GM19099 (cell line): ENCODE data around the gene PAK2.

Experiments used
- POLR2A ChIP-seq: IDR thresholded peaks from 3 replicates; pipeline ENCODE4 v1.6.1; 2011; ENCODE audit warnings: low read depth; ENCODE audit not compliant: insufficient read length; ENCODE audit errors: extremely low read depth

PAK2 gene

DNA sequence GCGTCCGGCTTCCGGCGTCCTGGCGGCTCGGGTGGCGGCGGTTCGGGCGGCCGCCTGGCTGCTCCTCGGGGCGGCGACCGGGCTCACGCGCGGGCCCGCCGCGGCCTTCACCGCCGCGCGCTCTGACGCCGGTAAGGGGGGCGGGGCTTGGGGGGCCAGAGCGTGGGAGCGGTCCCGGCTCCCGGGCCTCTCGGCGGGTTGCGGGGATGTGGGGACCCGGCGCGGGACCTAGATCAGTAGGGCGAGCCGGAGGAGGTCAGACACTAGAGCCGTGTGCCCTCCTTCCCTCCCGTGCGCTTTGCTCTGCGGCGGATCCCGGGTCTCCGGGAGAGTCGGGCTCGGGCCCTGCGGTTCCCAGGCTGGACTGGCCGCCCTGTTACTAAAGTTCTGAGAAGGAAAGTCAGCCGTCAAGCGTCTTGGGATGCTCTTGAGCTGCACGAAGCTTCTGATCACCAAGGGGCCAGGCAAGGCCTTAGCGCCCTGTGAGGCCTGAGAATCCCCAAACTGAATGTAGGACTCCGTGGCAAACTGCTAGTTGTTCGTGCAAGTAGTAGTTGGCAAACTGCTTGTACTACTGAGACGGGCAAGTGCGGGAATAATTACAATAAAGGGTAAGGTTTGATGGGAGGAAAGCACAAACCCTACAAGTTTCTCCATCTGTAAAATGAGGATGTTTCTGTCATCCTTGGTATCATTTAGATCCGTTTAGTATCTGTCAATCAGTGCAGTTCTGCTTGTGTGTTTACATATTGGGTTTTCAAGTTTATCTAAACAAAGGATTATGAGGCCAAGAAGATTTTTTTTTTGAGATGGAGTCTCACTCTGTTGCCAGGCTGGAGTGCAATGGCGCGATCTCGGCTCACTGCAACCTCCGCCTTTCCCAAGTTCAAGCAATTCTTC, 26.9 kb upstream of the PAK2 start:
- no peak for TF ChIP-seq POLR2A

DNA sequence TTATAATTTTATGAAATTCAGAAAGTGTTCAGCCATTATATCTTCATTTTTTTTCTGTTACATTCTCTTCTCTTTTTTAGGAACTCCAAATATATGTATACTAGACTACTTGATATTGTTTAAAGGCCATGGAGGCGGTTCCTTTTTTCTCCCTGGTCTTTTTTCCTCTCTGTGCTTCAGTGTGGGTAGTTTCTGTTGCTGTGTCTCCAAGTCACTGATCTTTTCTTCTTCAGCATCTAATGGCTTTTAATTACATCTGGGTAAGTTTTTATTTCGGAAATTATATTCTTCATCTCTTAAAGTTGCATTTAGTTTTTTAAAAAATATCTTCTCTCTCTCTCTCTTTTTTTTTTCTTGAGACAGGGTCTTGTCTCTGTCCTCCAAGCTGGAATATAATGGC, 18.6 kb upstream of the PAK2 start:
- TF ChIP-seq POLR2A = no peak

DNA sequence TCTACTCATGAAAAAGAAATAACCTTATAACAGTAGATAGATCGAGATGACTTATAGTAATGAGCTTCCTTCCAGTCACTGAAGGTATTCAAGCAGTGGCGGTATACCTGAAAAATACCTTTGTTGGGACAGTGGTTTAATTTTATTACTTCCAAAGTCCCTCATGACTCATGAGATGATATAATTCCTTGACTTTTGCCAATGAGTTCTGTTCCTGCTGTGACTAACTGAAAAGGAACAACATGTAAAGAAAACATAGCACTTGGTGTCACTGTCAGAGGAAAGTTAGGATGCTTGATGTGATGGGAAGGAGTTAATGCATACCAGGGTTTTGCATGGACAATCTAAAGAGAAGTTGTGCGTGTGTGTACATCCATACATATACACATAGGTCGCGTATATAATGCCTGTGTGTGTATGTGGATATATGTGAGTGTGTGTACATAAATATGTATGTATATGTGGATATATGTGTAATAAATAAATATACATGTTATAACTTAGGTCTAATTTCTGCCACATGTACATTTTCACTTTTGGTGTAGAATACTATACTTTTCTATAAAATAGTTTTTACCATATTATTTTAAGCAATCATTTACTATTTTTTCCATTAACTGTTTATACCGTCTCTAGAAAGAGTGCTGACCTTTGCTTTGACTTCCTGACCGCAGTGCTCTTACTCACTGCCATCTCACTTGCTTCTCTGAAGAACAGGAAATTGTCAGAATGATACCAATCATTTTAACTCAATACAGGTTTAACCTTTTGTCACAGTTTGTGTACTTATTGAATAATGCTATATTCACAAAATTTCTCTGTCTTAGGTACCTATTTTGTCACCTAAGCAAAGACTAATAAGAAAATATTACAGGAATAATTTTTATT, 12.6 kb upstream of the PAK2 start:
- no peak for TF ChIP-seq POLR2A

DNA sequence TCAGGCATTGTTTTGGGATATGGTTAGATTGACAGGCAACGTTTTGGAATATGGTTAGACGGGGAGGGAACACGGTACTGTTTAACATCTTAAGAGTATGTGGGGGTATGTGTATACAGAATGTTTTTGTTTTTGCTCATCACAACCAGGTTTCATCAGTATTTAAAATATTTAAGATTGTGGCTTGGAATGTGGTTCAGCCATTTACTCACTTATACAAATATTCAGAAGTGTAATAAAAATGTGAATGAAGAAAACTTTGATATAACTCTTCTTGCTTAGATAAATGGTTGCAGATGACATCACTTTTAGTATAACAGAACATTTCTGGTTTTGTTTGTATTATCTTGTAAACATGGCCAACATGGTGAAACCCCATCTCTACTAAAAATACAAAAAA, 3.9 kb upstream of the PAK2 start:
- TF ChIP-seq POLR2A = no peak

DNA sequence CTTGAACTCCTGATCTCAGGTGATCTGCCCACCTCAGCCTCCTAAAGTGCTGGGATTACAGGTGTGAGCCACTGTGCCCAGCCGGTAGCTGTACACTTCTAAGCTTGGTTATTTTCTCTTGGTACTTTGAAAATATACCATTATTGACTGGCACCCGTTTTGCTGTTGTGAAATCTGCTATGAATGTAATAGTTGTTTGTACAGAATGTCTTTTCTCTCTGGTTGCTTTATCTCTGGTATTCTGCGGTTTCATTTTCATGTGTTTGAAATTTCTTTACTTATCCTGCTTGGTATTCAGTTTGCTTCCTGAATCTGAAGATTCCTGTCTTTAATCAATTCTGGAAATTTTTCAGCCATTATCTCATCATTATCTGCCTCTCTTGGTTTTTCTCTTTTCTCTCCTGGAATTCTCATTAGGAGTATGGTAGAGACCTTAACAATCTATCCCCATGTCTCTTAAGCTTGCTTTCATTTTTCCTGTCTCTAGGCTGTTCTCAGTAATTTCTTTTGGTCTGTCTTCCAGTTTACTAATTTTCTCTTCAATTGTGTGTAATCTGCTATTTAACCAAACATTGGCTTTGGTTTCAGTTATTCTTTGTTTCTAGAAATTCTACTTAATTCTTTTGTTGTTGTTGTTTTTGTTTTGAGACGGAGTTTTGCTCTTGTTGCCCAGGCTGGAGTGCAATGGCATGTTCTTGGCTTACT, 2.8 kb upstream of the PAK2 start:
- no peak for TF ChIP-seq POLR2A

DNA sequence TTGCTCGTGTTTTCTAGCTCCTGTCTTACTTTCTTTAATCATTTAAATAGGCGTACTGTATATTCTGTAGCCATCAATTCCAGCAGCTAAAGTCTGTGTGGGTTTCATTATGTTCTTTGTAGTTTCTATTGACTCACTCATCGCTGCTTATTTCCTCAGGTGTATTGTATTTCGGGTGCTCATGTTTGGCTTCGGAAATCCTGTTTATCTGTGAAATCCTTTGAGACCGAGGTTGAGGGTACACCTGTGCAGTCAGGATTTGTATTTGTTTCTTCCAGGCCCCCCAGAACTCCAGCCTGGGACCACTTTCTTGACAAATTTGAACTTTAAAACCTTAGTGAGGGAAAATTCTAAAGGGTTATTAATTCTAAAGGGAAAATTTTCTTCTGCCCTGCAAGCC, 2.0 kb upstream of the PAK2 start:
- TF ChIP-seq POLR2A = no peak

DNA sequence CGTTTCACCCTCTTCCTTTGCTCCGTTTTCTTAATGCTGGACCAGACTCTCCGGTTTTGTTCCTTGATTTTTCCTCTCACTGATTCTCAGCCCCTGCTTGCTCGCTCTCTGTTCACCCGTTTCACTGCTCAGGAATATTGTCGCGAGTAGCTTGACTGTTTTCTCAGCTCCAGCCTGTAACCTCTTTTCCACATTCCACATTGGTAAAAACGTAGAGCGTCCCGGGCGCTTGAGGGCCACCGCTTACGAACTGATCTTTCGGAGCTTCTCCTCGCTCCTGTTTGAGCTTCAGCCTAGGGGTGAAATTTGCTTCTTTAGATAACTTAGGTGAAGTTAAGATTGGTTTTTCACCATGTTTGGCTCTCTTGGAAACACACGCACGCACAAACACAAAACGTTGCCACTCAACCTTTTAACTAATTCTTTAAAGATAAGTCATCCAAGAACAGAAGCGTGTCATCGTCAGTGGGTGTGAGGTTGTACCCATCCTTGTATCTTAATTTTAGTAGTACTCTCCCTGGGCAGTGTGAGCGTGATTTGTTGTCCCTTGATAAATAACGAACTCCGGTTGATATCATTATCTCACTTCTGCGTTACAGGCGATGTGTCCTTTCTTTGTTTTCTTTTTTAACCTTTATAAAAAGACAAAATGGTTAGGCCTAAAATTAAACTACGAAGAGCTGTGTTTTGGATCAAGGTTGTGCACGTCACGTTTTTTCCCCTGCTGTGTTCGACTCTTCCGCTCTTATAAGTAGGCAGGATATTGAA, 1.0 kb downstream of the PAK2 start:
- TF ChIP-seq POLR2A = no peak

DNA sequence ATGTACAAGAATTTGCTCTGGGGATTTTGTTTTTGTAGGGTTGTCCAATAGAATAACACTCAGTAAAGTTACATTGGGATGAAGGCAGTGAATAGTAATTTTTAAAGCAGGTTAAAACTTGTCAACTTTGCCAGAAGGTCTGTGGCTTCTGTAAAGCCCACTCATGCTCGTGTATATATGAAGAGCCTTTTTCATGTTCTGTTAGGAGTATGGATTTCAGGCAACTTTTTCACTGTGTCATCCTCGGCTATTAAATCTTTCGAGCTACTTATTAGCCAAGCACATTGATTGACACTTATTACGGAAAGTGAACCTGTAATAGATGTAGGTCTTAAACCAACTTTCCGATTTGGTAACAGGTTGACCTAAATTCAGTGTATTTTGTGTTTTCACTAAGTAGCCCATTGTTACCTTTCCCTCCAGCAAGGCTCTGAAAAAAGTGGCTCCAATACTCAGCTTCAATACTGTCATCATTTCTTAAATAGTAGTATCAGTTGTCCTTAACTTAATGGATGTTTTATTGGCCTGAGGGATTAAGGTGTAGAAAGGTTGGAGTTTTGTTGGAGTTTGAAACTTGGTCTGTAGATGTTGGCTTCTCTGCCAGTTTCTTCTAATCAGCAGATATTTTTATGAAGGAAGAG, 1.7 kb downstream of the PAK2 start:
- TF ChIP-seq POLR2A = no peak

DNA sequence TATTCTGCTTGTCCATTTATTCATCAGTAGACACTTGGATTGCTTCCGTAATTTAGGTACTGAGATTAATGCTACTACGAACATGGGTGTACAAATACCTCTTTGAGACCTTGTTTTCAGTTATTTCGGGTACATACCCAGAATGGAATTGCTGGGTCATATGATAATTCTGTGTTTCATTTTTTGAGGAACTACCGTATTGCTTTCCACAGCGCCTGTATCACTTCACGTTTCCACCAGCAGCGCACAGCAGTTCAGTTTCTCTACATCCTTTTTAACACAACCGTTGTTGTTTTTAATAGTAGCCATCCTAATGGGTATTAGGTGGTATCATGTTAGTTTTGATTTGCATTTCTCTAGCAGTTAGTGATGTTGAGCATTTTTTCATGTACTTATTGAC, 9.5 kb downstream of the PAK2 start:
- no peak for TF ChIP-seq POLR2A

DNA sequence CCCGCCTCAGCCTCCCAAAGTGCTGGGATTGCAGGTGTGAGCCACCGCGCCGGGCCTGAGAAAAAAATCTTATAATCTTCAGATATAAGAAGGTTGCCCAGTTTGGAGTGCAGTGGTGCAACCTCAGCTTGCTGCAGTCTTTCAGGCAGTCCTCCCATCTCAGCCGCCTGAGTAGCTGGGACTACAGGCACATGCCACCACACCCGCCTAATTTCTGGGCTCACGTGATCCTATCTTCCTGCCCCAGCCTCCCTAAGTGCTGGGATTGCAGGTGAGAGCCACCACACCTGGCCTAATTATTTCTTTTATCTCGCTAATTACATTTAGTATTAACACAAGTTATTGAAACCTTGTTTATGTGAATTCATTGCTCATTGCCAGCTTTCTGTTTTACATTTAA, 13.5 kb downstream of the PAK2 start:
- no peak for TF ChIP-seq POLR2A

DNA sequence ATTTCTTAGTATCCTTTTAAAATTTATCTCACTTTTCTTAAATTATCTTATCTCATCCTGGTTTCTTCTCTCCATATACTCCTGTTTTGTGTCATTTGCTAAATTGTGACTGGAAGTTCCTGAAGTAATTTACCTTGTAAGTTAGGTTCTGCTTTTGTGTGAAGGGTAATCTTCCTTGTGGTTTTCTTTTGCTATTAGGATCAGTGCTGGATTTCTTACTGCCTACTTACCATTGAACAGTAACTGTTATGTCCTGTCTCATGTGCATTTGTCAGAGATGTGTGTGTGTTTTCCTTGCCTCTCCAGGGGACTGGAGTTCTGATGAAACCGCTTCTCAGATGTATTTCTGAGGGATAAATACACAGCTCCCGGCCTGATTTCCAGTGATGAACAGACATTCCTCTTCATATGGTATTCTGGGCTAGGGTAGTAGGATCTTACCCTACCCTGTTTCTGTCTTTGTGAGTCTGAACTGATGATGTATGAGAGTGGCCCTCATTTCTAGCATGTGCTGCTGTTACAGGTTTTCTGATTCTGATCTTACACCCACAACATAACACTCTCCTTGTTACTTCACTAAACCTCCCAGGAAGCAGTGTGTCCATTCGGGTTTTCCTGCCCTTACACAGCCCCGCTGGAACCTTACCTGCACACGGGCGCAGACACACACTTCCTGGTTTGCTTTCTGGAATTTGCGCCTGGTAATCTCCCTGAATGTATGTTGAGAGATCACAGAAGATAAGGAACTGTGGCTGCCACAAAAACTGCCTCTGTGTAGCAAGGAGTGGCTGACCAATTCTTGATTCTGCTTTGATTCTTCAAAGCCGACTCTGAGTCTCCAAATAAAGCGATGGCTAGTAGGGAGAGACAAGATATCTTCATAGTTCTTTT, 14.7 kb downstream of the PAK2 start:
- no peak for TF ChIP-seq POLR2A

DNA sequence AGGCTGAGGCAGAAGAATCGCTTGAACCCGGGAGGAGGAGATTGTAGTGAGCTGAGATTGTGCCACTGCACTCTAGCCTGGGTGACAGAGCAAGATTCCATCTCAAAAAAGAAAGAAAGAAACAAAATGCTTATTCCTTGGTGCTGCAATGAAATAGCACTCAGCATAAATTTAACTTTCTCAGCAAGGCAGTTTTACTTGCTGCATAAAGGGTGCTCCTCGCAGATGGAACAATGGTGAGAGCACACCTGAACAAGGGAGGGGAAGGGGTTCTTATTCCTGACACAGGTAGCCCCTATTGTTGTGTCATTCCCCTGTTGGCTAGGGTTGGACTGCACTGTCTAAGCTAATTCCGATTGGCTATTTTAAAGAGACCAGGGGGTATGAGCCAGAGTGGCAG, 17.1 kb downstream of the PAK2 start:
- TF ChIP-seq POLR2A = no peak
